GM06990 (cell line): ENCODE results near the gene PLCB2.
A peak's percentile ranks its signal among the peaks of the same experiment; 100 is the strongest.

Experiments
- DNase-seq: peaks from one replicate; pipeline ENCODE4 v3.0.0-alpha.2; 2011; ENCODE audit not compliant: insufficient read length; ENCODE audit errors: extremely low read depth
- H3K27me3 ChIP-seq: replicated peaks from 2 replicates; pipeline ENCODE4 v1.6.0; 2011; ENCODE audit warnings: low read length; ENCODE audit not compliant: control insufficient read depth, insufficient read depth
- H3K36me3 ChIP-seq: 2 replicates; pipeline ENCODE4 v1.5.1; 2011; ENCODE audit warnings: low read length; ENCODE audit not compliant: control insufficient read depth, insufficient read depth
- H3K4me3 ChIP-seq: replicated peaks from 2 replicates; pipeline ENCODE4 v1.5.1; 2011; ENCODE audit warnings: low read depth, mild to moderate bottlenecking, control low read depth, low read length
- CTCF ChIP-seq: IDR thresholded peaks from 2 replicates; pipeline ENCODE4 v1.5.1; 2011; ENCODE audit warnings: low read length, control low read depth, mild to moderate bottlenecking, inconsistent platforms; ENCODE audit not compliant: insufficient read depth, poor library complexity, severe bottlenecking

The PLCB2 gene

GRCh38 chr15:40346579-40347558, 39.1 kb upstream of the PLCB2 start:
- no peak for DNase-seq
- Histone ChIP-seq H3K36me3 (no peaks in the 10 kb centered on the region), H3K27me3 (0 out of 2 replicates have a peak, but pooled peaks cover 2% of the 10 kb centered on the region), H3K4me3 (no peak overlapping the region)
- no peak for TF ChIP-seq CTCF

GRCh38 chr15:40345867-40346578, 38.3 kb upstream of the PLCB2 start:
- TF ChIP-seq CTCF = no peak
- Histone ChIP-seq H3K27me3 (0 out of 2 replicates have a peak, but pooled peaks cover under 1% of the 10 kb centered on the region), H3K4me3 (no peak overlapping the region), H3K36me3 (no peaks in the 10 kb centered on the region)
- DNase-seq = no peak

- no peak for DNase-seq
- TF ChIP-seq CTCF = no peak
- H3K4me3 ChIP-seq = no peak overlapping the region
- H3K36me3 ChIP-seq = no peaks in the 10 kb centered on the region
- no peaks in the 10 kb centered on the region for H3K27me3 ChIP-seq
These were observed 37.6 kb upstream of the PLCB2 start for GRCh38 chr15:40345225-40345866.

- Histone ChIP-seq H3K27me3 (no peaks in the 10 kb centered on the region), H3K4me3 (no peak overlapping the region), H3K36me3 (no peaks in the 10 kb centered on the region)
- TF ChIP-seq CTCF = peak; percentile 86
- DNase-seq = no peak
These were observed 36.9 kb upstream of the PLCB2 start for GRCh38 chr15:40344631-40345120.

GRCh38 chr15:40344217-40344616, 36.5 kb upstream of the PLCB2 start:
- Histone ChIP-seq H3K4me3 (no peak overlapping the region), H3K36me3 (no peaks in the 10 kb centered on the region), H3K27me3 (no peaks in the 10 kb centered on the region)
- no peak for DNase-seq
- no peak for TF ChIP-seq CTCF
